Lung (tissue), 12 donors: Measurements from ENCODE around the gene ABCC6. TPM values are rescaled to one million over a fixed set of nuclear protein-coding genes. Genes with fewer than 3 reads are reported as not detected.

Experiments used
- ATAC-seq: fragments of 200-7000 bp; cut with Tn5 transposase; one replicate; pipeline ENCODE4 v1.9.1; 2020; ENCODE audit warnings: moderate number of reproducible peaks; ENCODE audit not compliant: insufficient read depth, low FRiP score
- DNase-seq, 3 donors: peaks; one replicate each; pipeline ENCODE4 v3.0.0-alpha.2; 2013 to 2017
- H3K27ac ChIP-seq, 2 donors: one replicate each; pipeline ENCODE4 v1.5.1; 2013; ENCODE audit warnings: mild to moderate bottlenecking in 2 of 2, moderate library complexity in 2 of 2, control low read depth in 1 of 2, inconsistent platforms in 1 of 2, low read depth in 1 of 2, low read length in 1 of 2
- H3K27me3 ChIP-seq, 3 donors: one replicate each; pipeline ENCODE4 v1.5.1; 2013; ENCODE audit warnings: low read length in 2 of 3; ENCODE audit not compliant: control insufficient read depth in 3 of 3, insufficient read depth in 3 of 3
- H3K36me3 ChIP-seq, 4 donors: one replicate each; pipeline ENCODE4 v1.5.1; 2013; ENCODE audit warnings: low read length in 4 of 4, mild to moderate bottlenecking in 1 of 4, moderate library complexity in 1 of 4; ENCODE audit not compliant: control insufficient read depth in 4 of 4, insufficient read depth in 4 of 4
- H3K4me1 ChIP-seq, 5 donors: one replicate each; pipeline ENCODE4 v1.5.1; 2013; ENCODE audit warnings: low read length in 5 of 5, mild to moderate bottlenecking in 2 of 5, moderate library complexity in 1 of 5; ENCODE audit not compliant: control insufficient read depth in 5 of 5, insufficient read depth in 5 of 5
- H3K4me3 ChIP-seq: one replicate; pipeline ENCODE4 v1.5.1; 2013; ENCODE audit warnings: mild to moderate bottlenecking, control low read depth, moderate library complexity
- H3K9ac ChIP-seq, 2 donors: one replicate each; pipeline ENCODE4 v1.5.1; 2013; ENCODE audit warnings: low read length in 2 of 2, control low read depth in 1 of 2; ENCODE audit not compliant: insufficient read depth in 1 of 2
- H3K9me3 ChIP-seq, 4 donors: one replicate each; pipeline ENCODE4 v1.5.1; 2013; ENCODE audit warnings: low read length in 3 of 4, mild to moderate bottlenecking in 1 of 4, moderate library complexity in 1 of 4; ENCODE audit not compliant: control insufficient read depth in 4 of 4, insufficient read depth in 3 of 4
- CTCF ChIP-seq: IDR thresholded peaks from 2 replicates; pipeline ENCODE4 v1.5.1; 2012; ENCODE audit warnings: mild to moderate bottlenecking; ENCODE audit errors: control extremely low read depth, extremely low read depth
- WGBS, 2 donors: extraction: QIAGEN DNeasy Blood & Tissue Kit; methylation state at CpG; one replicate each; pipeline ENCODE4 v1.1.7; 2013; 5-methylcytosine and 5-hydroxymethylcytosine counted together
- polyA plus RNA-seq, 2 donors: library from polyadenylated mRNA; stranded (reverse); fragments of 200-250 nt; gene quantifications; one replicate each; pipeline ENCODE4 v1.2.1, GENCODE V29; 2013
- total RNA-seq, 2 donors: library from RNA; depleted of rRNA in 1 of 2; stranded (reverse); fragments of >200 nt in 1 of 2; gene quantifications; one replicate each; pipeline ENCODE4 v1.2.1, GENCODE V29; 2014 to 2021
- donor health status: control.
- donor health status: control.
- donor health status: Bipolar disorder and iron deficiency.
- donor health status: healthy.
- donor health status: DM: yes; HTN: yes; CAD: no.

The ABCC6 gene
- total and polyA plus RNA-seq, 4 donors, result 10.0 to 37.0 (median 23.9) TPM

GRCh38 chr16:16138034-16138635 lies 85.2 kb downstream of the ABCC6 start:
- Histone ChIP-seq H3K9me3 (no peaks in the 10 kb centered on the region), H3K4me1 (no peaks in the 10 kb centered on the region), H3K27ac (no peak overlapping the region), H3K9ac (no peak overlapping the region), H3K27me3 (no peaks in the 10 kb centered on the region), H3K4me3 (no peak overlapping the region), H3K36me3 (peaks cover 31 to 53% (median 44%) of the 10 kb centered on the region in 4 donors)
- 98% methylated on average over 15 of the region's 15 CpGs for WGBS, 2 donors
- no peak for ATAC-seq
- DNase-seq, result no peak
- TF ChIP-seq CTCF, result no peak

- peaks cover 31 to 54% (median 48%) of the 10 kb centered on the region in 4 donors for H3K36me3 ChIP-seq
- 86 to 88% methylated on average over 8 of the region's 8 CpGs for WGBS, 2 donors
- H3K27ac ChIP-seq, result no peak overlapping the region
- ATAC-seq (no peak), DNase-seq (no peak)
- H3K27me3 ChIP-seq, result no peaks in the 10 kb centered on the region
- H3K9ac ChIP-seq, result no peak overlapping the region
- H3K4me3 ChIP-seq, result no peak overlapping the region
- TF ChIP-seq CTCF, result no peak
- H3K9me3 ChIP-seq, result no peaks in the 10 kb centered on the region
- H3K4me1 ChIP-seq, result no peaks in the 10 kb centered on the region
These were observed 86.2 kb downstream of the ABCC6 start for GRCh38 chr16:16137110-16137509.

- H3K27me3 ChIP-seq, result no peaks in the 10 kb centered on the region
- 98% methylated on average over 6 of the region's 6 CpGs for WGBS, 2 donors
- no peak for ATAC-seq
- no peak overlapping the region for H3K9ac ChIP-seq
- no peak overlapping the region for H3K4me3 ChIP-seq
- no peak overlapping the region for H3K27ac ChIP-seq
- H3K4me1 ChIP-seq, result no peaks in the 10 kb centered on the region
- TF ChIP-seq CTCF, result no peak
- H3K36me3 ChIP-seq, result peaks cover 26 to 56% (median 50%) of the 10 kb centered on the region in 4 donors
- H3K9me3 ChIP-seq, result no peaks in the 10 kb centered on the region
- DNase-seq, result no peak
These were observed 86.7 kb downstream of the ABCC6 start for GRCh38 chr16:16136588-16136987.
